IPS DF 4.7 (cell line): Measurements from ENCODE around the gene HORMAD2.

ENCODE experiments used
- DNase-seq: peaks from one replicate; pipeline ENCODE4 v3.0.0-alpha.2; 2013; ENCODE audit warnings: low spot score; ENCODE audit errors: extremely low read depth

HORMAD2 gene

GRCh38 chr22:30225220-30225927 lies 145.1 kb downstream of the HORMAD2 start:
- DNase-seq, result no peak

GRCh38 chr22:30226192-30226832 lies 146.0 kb downstream of the HORMAD2 start:
- DNase-seq, result no peak
